H54 (cell line): ENCODE data around the gene MAML2.

ENCODE experiments used
- DNase-seq: peaks from one replicate; pipeline ENCODE4 v3.0.0; 2011; ENCODE audit warnings: low spot score, mixed read lengths; ENCODE audit not compliant: insufficient read length
- FAIRE-seq: peaks from 3 replicates; lab custom pipeline; 2011; peaks lifted over from hg19 to GRCh38; lab: Jason Lieb, UNC
- POLR2A ChIP-seq: IDR thresholded peaks from 2 replicates; pipeline ENCODE4 v1.6.1; 2011; ENCODE audit warnings: low read depth, mild to moderate bottlenecking, low read length

MAML2 gene

GRCh38 chr11:96357794-96358193 is 14.8 kb upstream of the MAML2 start:
- FAIRE-seq (no peak), DNase-seq (no peak)

GRCh38 chr11:96356848-96357247 is 13.9 kb upstream of the MAML2 start:
- no peak for TF ChIP-seq POLR2A
- no peak for DNase-seq
- FAIRE-seq, result no peak

More at GRCh38 chr11:96357794-96358193, 14.8 kb upstream of the MAML2 start:
- no peak for TF ChIP-seq POLR2A

- TF ChIP-seq POLR2A, result no peak
- FAIRE-seq (no peak), DNase-seq (no peak)
Observed at GRCh38 chr11:96342014-96342960, 708 bp downstream of the MAML2 start.

GRCh38 chr11:96341211-96342013 is 1.6 kb downstream of the MAML2 start:
- DNase-seq, result no peak

GRCh38 chr11:96340555-96340885 is 2.5 kb downstream of the MAML2 start:
- DNase-seq (no peak), FAIRE-seq (no peak)
- no peak for TF ChIP-seq POLR2A

More at GRCh38 chr11:96341211-96342013, 1.6 kb downstream of the MAML2 start:
- FAIRE-seq, result no peak
- TF ChIP-seq POLR2A, result no peak

GRCh38 chr11:96339706-96340554 is 3.1 kb downstream of the MAML2 start:
- no peak for DNase-seq
- no peak for FAIRE-seq
- no peak for TF ChIP-seq POLR2A

- DNase-seq, result no peak
- FAIRE-seq, result no peak
- TF ChIP-seq POLR2A, result no peak
Observed at GRCh38 chr11:96338910-96339705, 3.9 kb downstream of the MAML2 start.

- TF ChIP-seq POLR2A, result no peak
- DNase-seq (no peak), FAIRE-seq (no peak)
Observed at GRCh38 chr11:96337541-96338431, 5.2 kb downstream of the MAML2 start.

GRCh38 chr11:96335388-96335787 is 7.6 kb downstream of the MAML2 start:
- DNase-seq (no peak), FAIRE-seq (no peak)
- no peak for TF ChIP-seq POLR2A

- no peak for FAIRE-seq
- no peak for DNase-seq
- no peak for TF ChIP-seq POLR2A
Observed at GRCh38 chr11:96334219-96334618, 8.8 kb downstream of the MAML2 start.

GRCh38 chr11:96333191-96333719 is 9.7 kb downstream of the MAML2 start:
- FAIRE-seq, result no peak
- no peak for DNase-seq

GRCh38 chr11:96332126-96332771 is 10.7 kb downstream of the MAML2 start:
- no peak for DNase-seq

More at GRCh38 chr11:96333191-96333719, 9.7 kb downstream of the MAML2 start:
- TF ChIP-seq POLR2A, result no peak

More at GRCh38 chr11:96332126-96332771, 10.7 kb downstream of the MAML2 start:
- no peak for TF ChIP-seq POLR2A
- FAIRE-seq, result no peak
